ENCODE measurements around the gene SMPD4.
A peak's percentile ranks its signal among the peaks of the same experiment; 100 is the strongest.
"Not testable (repeated sequence)": the region's sequence is repeated elsewhere in the genome, so short reads cannot be mapped to it uniquely, and the experiment has no call there.

Gene SMPD4

DNA sequence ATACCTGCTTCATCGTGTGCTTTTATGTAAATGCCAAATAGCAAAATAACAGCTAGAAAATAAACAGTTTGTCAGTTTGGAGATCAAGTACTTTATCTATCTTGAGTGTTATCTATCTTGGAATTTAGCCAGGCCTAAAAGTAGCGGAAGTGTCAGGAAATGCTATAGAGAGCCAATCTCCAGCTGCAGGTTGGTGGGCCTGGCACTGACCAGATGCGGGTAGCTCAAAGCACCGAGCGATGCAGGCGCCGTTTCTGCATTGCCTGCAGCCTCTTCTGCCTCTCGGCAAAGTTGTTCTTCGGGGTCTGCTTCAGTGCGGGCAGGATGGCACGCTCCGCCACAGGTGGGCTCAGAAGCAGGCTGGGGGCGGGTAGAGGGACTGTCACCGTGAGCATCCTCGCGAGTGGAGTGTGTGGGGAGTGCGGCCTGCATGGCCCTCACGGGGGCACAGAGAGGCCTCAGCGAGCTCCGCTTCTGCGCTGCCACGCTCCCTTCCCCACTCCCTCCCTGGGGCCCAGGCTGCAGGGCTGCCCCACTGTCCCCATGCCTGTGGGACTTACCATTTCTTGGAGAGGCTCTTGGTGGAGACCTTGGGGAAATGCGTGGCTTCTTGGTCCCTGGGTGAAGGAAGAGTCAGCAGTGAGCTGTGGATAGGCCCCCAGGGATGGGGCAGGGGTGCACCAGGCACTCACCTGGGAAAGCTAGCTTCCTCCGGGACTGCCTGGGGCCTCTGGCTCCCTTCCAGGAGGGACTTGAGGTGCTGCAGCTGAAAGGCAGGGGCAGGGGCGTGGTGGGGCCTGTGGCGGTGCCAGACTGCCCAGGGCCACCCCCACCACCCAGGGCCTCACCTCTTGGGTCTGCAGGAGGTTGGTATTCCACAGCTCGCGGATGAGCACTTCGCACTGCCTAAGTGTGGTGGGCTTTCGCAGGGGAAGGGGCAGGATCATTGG is 41.8 kb downstream of the SMPD4 start:
- DNase-seq: not testable (repeated sequence)

DNA sequence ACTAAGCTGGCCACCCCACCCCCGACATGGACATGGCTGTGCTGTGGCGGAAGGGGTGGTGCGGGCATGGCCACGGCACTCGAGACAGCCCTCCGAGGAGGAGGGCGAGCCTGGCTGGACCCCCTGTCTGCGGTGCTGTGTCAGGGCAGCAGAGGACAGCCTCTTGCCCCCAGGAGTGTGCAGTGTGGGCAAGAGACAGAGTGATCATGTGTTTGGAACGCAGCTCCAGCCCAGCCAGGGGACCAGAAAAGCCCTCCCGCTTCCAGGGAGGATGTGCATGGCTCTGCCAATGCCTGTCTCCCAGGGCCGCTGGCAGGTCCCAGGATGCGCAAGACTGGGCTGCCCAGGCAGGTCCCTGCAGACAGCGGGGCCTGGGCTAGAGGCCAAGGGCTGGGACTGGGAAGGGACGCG is 42.6 kb downstream of the SMPD4 start:
- DNase-seq: not testable (repeated sequence)

GRCh38 chr2:130138326-130138725 is 43.1 kb downstream of the SMPD4 start:
- DNase-seq: not testable (repeated sequence)

DNA sequence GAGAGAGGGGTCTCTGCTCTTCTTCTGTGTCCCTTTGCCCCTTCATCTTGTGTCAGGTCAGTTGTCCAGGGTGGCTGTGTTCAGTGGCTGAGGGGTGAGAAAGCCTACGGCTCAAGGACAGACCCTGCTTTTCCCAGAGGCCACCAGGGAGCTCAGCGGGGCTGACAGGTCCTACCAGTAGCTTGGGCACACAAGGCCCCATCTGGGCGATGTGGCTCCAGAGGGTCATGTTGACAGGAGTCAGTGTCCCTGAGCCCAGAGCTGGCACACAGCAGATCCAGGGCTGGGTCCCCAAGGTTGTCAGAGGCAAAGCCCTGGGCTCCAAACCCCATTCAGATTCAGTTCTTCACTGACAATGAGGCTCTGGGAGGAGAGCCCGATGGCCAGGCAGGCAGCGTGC is 44.3 kb downstream of the SMPD4 start:
- not testable (repeated sequence) for DNase-seq

DNA sequence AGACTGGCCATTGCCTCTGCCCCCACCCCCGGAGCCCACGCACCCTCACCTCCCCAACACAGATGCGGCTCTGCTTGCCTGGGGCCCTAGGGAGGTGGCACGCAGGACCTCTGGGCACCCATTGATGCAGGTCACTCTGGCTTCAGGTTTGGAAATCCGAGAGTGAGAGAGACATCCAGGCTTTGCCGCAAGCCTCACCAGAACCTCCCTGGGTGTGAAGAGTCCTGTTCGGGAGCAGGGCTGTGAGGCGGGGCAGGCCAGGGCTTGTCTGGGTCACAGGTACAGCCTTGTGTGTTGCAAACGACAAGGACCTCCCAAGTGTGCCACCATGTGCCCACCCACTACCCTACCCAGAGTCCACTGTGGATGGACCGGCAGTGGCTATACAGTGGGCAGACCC is 44.9 kb downstream of the SMPD4 start:
- DNase-seq: not testable (repeated sequence)

GRCh38 chr2:130135692-130136541 is 45.5 kb downstream of the SMPD4 start:
- no peak for DNase-seq

DNA sequence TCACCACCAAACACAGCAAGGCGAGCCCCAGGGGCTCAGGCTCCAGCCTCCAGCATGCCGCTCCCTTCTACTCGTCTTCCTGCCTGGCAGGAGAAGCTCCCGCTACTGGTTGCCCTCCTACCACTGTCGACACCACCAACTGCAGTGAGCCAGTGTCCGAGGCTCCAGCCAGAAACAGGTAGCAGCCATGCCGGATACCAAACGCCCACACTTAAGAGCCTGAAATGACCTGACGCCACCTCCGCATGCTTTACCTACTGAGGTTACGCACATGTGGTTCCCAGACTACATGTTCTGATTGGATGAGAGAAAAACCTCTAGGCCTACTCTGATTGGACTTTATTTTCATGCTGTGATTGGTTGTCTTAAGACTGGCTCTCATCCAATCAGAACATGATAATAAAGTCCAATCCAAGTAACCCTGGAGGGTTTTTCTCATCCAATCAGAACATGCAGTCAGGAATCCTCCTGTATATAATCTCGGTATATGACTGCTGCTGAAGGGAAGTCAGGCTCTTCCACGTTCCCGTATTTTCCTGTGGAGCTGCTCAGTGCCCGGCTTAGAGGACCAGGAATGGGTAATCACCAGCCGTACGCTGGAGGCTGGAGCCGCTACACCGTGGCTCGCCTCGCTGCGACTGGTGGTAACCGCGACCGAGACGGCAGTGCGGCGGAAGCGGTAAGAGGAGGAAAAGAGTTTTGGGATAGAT is 52.1 kb downstream of the SMPD4 start, which contains the start of gene POTEF:
TSS of gene POTEF (minus strand) at position 103 of the 710 bp plus-strand sequence. CDS start 8,707 bp downstream, outside the sequence.
- DNase-seq: peak; percentile 15

DNA sequence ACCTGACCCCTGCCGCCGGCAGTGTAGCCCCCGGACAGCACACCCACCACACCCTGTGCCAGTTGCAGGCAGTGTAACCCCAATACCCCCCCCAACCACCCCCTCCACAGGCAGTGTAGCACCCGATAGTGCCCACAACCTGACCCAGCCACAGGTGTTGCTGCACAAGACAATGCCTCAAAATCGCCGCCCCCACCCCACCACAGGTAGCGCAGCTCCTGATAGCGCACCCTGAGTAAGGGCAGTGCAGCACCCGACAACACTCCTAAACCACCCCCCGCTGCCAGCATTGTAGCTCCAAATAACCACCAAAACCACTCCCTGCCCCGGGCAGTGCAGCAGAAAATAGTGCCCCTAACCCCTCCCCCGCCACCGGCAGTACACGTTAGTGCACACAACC is 52.9 kb downstream of the SMPD4 start:
- DNase-seq: not testable (repeated sequence)

- DNase-seq: not testable (repeated sequence)
Measured at GRCh38 chr2:130127726-130128125, 53.7 kb downstream of the SMPD4 start.

DNA sequence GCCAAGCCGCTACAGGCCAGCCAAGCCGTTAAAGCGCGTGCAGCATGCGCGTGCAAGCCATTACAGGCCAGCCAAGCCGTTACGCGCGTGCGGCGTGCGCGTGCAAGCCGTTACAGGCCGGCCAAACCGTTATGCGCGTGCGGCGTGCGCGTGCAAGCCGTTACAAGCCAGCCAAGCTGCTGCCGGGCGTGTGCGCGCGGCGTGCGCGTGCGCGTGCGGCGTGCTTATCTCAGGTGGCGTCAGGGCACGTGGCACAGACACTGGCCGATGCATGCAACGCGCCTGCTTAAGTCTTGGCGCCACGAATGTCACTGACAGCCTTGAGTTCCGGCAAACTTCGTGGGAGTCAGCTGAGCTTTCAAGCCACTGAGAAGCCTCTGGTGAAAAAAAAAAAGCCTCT is 60.5 kb downstream of the SMPD4 start:
- not testable (repeated sequence) for DNase-seq

GRCh38 chr2:130102597-130103363 is 78.6 kb downstream of the SMPD4 start:
- DNase-seq: peak; percentile 0
